Measurements from ENCODE around the gene FKBP5. TPM values are rescaled to one million over a fixed set of nuclear protein-coding genes. Genes with fewer than 3 reads are reported as not detected.

Gene FKBP5
- total and polyA plus RNA-seq, 2 donors from 2014 or later = 45.6 to 267 TPM

- Histone ChIP-seq H3K9ac (ENCODE audit: low read length in 3 of 3) (no peak overlapping the region), H3K27me3 (ENCODE audit: control insufficient read depth, insufficient read depth, low read length) (no peaks in the 10 kb centered on the region), H3K36me3 (ENCODE audit: control insufficient read depth in 2 of 3, insufficient read depth in 3 of 3, low read length in 3 of 3) (no peaks in the 10 kb centered on the region), H3K4me3 (ENCODE audit: low read length in 3 of 3) (no peak overlapping the region), H3K9me3 (ENCODE audit: control insufficient read depth in 2 of 3, insufficient read depth in 1 of 3, low read length in 3 of 3) (no peaks in the 10 kb centered on the region), H3K27ac (ENCODE audit: low read depth in 2 of 2, low read length in 2 of 2) (peak overlapping the region; percentile 49 to 53), H3K4me1 (ENCODE audit: control insufficient read depth in 2 of 3, insufficient read depth in 2 of 3, low read depth in 1 of 3, low read length in 3 of 3) (peaks cover 4 to 51% (median 32%) of the 10 kb centered on the region in 3 donors)
- DNase-seq (peak in 1 of 5 donors; percentile 92), FAIRE-seq (no peak)
- intact Hi-C loops (cut with DNase I) = no loop called here
- TF ChIP-seq, protein P1, sequence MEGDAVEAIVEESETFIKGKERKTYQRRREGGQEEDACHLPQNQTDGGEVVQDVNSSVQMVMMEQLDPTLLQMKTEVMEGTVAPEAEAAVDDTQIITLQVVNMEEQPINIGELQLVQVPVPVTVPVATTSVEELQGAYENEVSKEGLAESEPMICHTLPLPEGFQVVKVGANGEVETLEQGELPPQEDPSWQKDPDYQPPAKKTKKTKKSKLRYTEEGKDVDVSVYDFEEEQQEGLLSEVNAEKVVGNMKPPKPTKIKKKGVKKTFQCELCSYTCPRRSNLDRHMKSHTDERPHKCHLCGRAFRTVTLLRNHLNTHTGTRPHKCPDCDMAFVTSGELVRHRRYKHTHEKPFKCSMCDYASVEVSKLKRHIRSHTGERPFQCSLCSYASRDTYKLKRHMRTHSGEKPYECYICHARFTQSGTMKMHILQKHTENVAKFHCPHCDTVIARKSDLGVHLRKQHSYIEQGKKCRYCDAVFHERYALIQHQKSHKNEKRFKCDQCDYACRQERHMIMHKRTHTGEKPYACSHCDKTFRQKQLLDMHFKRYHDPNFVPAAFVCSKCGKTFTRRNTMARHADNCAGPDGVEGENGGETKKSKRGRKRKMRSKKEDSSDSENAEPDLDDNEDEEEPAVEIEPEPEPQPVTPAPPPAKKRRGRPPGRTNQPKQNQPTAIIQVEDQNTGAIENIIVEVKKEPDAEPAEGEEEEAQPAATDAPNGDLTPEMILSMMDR (IDR thresholded peaks at IDR 0.05; ENCODE audit: borderline replicate concordance, extremely low read depth, insufficient read depth) = no peak
These were observed 33.5 kb upstream of the FKBP5 start for GRCh38 chr6:35722121-35722761.

GRCh38 chr6:35719830-35720733, 31.4 kb upstream of the FKBP5 start:
- TF ChIP-seq, protein P1 (IDR thresholded peaks at IDR 0.05; ENCODE audit: borderline replicate concordance, extremely low read depth, insufficient read depth) = no peak
- Histone ChIP-seq H3K4me3 (ENCODE audit: low read length in 3 of 3) (peak overlapping the region; percentile 7 to 41 (median 26)), H3K9me3 (ENCODE audit: control insufficient read depth in 2 of 3, insufficient read depth in 1 of 3, low read length in 3 of 3) (no peaks in the 10 kb centered on the region), H3K4me1 (ENCODE audit: control insufficient read depth in 2 of 3, insufficient read depth in 2 of 3, low read depth in 1 of 3, low read length in 3 of 3) (peaks cover 4 to 34% (median 19%) of the 10 kb centered on the region in 3 donors), H3K27me3 (ENCODE audit: control insufficient read depth, insufficient read depth, low read length) (no peaks in the 10 kb centered on the region), H3K9ac (ENCODE audit: low read length in 3 of 3) (peak overlapping the region in 1 of 3 donors; percentile 41), H3K36me3 (ENCODE audit: control insufficient read depth in 2 of 3, insufficient read depth in 3 of 3, low read length in 3 of 3) (no peaks in the 10 kb centered on the region), H3K27ac (ENCODE audit: low read depth in 2 of 2, low read length in 2 of 2) (peak overlapping the region; percentile 48)
- intact Hi-C loops (cut with DNase I) = no loop called here
- DNase-seq (peak; percentile 82 to 92 (median 86)), FAIRE-seq (no peak)

- Histone ChIP-seq H3K9me3 (ENCODE audit: control insufficient read depth in 2 of 3, insufficient read depth in 1 of 3, low read length in 3 of 3) (no peaks in the 10 kb centered on the region), H3K9ac (ENCODE audit: low read length in 3 of 3) (peak overlapping the region in 1 of 3 donors; percentile 6), H3K4me1 (ENCODE audit: control insufficient read depth in 2 of 3, insufficient read depth in 2 of 3, low read depth in 1 of 3, low read length in 3 of 3) (peaks cover 4 to 32% (median 19%) of the 10 kb centered on the region in 3 donors), H3K36me3 (ENCODE audit: control insufficient read depth in 2 of 3, insufficient read depth in 3 of 3, low read length in 3 of 3) (no peaks in the 10 kb centered on the region), H3K27me3 (ENCODE audit: control insufficient read depth, insufficient read depth, low read length) (no peaks in the 10 kb centered on the region), H3K27ac (ENCODE audit: low read depth in 2 of 2, low read length in 2 of 2) (peak overlapping the region; percentile 48), H3K4me3 (ENCODE audit: low read length in 3 of 3) (peak overlapping the region in 1 of 3 donors; percentile 41)
- DNase-seq = no peak
- intact Hi-C loops (cut with DNase I) = no loop called here
- no peak for FAIRE-seq
- TF ChIP-seq, protein P1 (IDR thresholded peaks at IDR 0.05; ENCODE audit: borderline replicate concordance, extremely low read depth, insufficient read depth) = no peak
These were observed 30.7 kb upstream of the FKBP5 start for GRCh38 chr6:35719404-35719829.

All from kidney (tissue), 14 donors.